ENCODE data around the gene HSPA1L. TPM values are rescaled to one million over a fixed set of nuclear protein-coding genes. Genes with fewer than 3 reads are reported as not detected.

Gene HSPA1L
- total and polyA plus RNA-seq, 10 of the 15 experiments (the other 5 are each of a cell fraction or from before 2014, with no cell fraction given), result 0.69 to 2.5 (median 1.5) TPM

- DNase-seq (ENCODE audit: low read depth, low spot score) (no peak), ATAC-seq (peak; percentile 12; the same call in 1 of the 3 replicates), FAIRE-seq (no peak)
- Histone ChIP-seq H3K27ac (ENCODE audit: control insufficient read depth, insufficient read depth) (peak overlapping the region; percentile 96), H3K9ac (ENCODE audit: control insufficient read depth, insufficient read depth, low read length) (peak overlapping the region; percentile 90), H3K4me2 (ENCODE audit: control insufficient read depth, insufficient read depth) (peak overlapping the region; percentile 30), H3K9me3 (replicated peaks; ENCODE audit: control insufficient read depth, insufficient read depth, low read length) (no peaks in the 10 kb centered on the region), H3K79me2 (ENCODE audit: control insufficient read depth, insufficient read depth, low read length) (peaks cover 52% of the 10 kb centered on the region), H3K4me3 (peak overlapping the region; percentile 82), H4K20me1 (ENCODE audit: control insufficient read depth, insufficient read depth) (peaks cover 9% of the 10 kb centered on the region), H2AFZ (ENCODE audit: control insufficient read depth, low read depth, low read length) (no peak overlapping the region), H3K4me1 (ENCODE audit: control insufficient read depth, insufficient read depth, low read length) (peaks cover 18% of the 10 kb centered on the region), H3K36me3 (ENCODE audit: control insufficient read depth in 2 of 2, insufficient read depth in 2 of 2, low read length in 1 of 2) (peaks cover 10 to 24% of the 10 kb centered on the region in 2 experiments), H3K27me3 (replicated peaks in 1 of 2; ENCODE audit: control insufficient read depth in 2 of 2, insufficient read depth in 2 of 2, low read length in 1 of 2) (no peaks in the 10 kb centered on the region)
- intact Hi-C loops (cut with micrococcal nuclease; ENCODE audit: unreplicated experiment), result no loop called here
- ChIA-PET RAD21 (ENCODE audit: unreplicated experiment) (interaction anchor here (0.8 to 2.2 kb wide), 5 partner anchors 26 to 98 kb away, joined by 3 to 10 read pairs (median 3); partner anchors contain the start of gene NEU1), POLR2A (interaction anchor here (0.6 to 10.9 kb wide), 9 partner anchors 9 to 1096 kb away, joined by 3 to 122 read pairs (median 5); partner anchors contain the start of genes CLIC1, HSPA1B, MSH5 and NEU1), SMC1A (ENCODE audit: uncharacterized antibody, unreplicated experiment) (interaction anchor here (0.9 to 1.3 kb wide), 4 partner anchors 26 to 295 kb away, joined by 3 to 5 read pairs (median 4); partner anchors contain the start of genes DDX39B and NEU1), CTCF (interaction anchor here (0.6 to 3.3 kb wide), 10 partner anchors 27 to 460 kb away, joined by 3 to 22 read pairs (median 3); partner anchors contain the start of genes CLIC1, LSM2 and NEU1)
- BruUV-seq (replicated peaks), result no TSS peak
- in situ Hi-C loops (cut with MboI), result loop anchor here (10.0 kb wide), 1 partner anchor 292 kb away; the partner anchor contains the start of genes ATP6V1G2, DDX39B and NFKBIL1
- under 1% methylated on average over 12 of the region's 12 CpGs for WGBS (ENCODE audit: insufficient coverage, insufficient replicate concordance, low lambda C conversion rate, missing lambda C conversion rate)
- TF ChIP-seq POLR2AphosphoS5 (IDR thresholded peaks at IDR 0.05; ENCODE audit: low read length) (no peak), NFXL1 (IDR thresholded peaks at IDR 0.05; ENCODE audit: borderline replicate concordance) (no peak), JUNB (IDR thresholded peaks at IDR 0.05) (peak; percentile 66), RFX5 (IDR thresholded peaks at IDR 0.05; ENCODE audit: low read depth, low read length) (no peak), SP1 (IDR thresholded peaks at IDR 0.05; ENCODE audit: low read depth, low read length) (no peak), ZBTB4 (CRISPR knock-in tag; IDR thresholded peaks at IDR 0.05) (no peak), ZNF622 (IDR thresholded peaks at IDR 0.05) (no peak), MLLT1 (IDR thresholded peaks at IDR 0.05) (no peak), RBBP5 (conservative IDR thresholded peaks at IDR 0.05) (no peak), E2F8 (IDR thresholded peaks at IDR 0.05; ENCODE audit: low read depth, partially characterized antibody) (no peak), ZBED1 (IDR thresholded peaks at IDR 0.05; ENCODE audit: borderline replicate concordance) (no peak; the same call in 1 of the 2 replicates), MTA2 (IDR thresholded peaks at IDR 0.05; ENCODE audit: low read depth) (no peak; the same call in 1 of the 2 replicates), SREBF2 (IDR thresholded peaks at IDR 0.05; ENCODE audit: low read length) (no peak), RCOR1 (conservative IDR thresholded peaks at IDR 0.05; ENCODE audit: low read depth, low read length) (no peak), EZH2 (IDR thresholded peaks at IDR 0.05; ENCODE audit: borderline replicate concordance, control insufficient read depth, low read depth, low read length) (no peak)
Observed at GRCh38 chr6:31836474-31837368, 21.6 kb upstream of the HSPA1L start.

All from GM12878 (cell line).